Immature natural killer cell (primary cell): Measurements from ENCODE around the gene PPP1R13B. TPM values are rescaled to one million over a fixed set of nuclear protein-coding genes. Genes with fewer than 3 reads are reported as not detected.
A peak's percentile ranks its signal among the peaks of the same experiment; 100 is the strongest.

Experiments
- DNase-seq, 3 donors: peaks; one replicate each; pipeline ENCODE4 v3.0.0; 2022; ENCODE audit warnings: mixed read lengths in 1 of 3
- H3K27ac Mint-ChIP-seq, 6 donors: one replicate each; pipeline ENCODE4 v1.8.0; 2020; ENCODE audit warnings: mixed read lengths in 6 of 6, mild to moderate bottlenecking in 5 of 6, inconsistent platforms in 4 of 6, moderate library complexity in 3 of 6
- H3K27me3 Mint-ChIP-seq, 3 donors: one replicate each; pipeline ENCODE4 v1.8.0; 2020 to 2021; ENCODE audit warnings: low read depth in 3 of 3, mild to moderate bottlenecking in 3 of 3, mixed read lengths in 3 of 3, moderate library complexity in 3 of 3, inconsistent platforms in 1 of 3
- H3K36me3 Mint-ChIP-seq, 3 donors: one replicate each; pipeline ENCODE4 v1.8.0; 2020; ENCODE audit warnings: mixed read lengths in 3 of 3, inconsistent platforms in 2 of 3, mild to moderate bottlenecking in 2 of 3
- H3K4me1 Mint-ChIP-seq, 2 donors: one replicate each; pipeline ENCODE4 v1.8.0; 2020; ENCODE audit warnings: inconsistent platforms in 2 of 2, mild to moderate bottlenecking in 2 of 2, mixed read lengths in 2 of 2, moderate library complexity in 1 of 2
- H3K4me3 Mint-ChIP-seq, 5 donors: one replicate each; pipeline ENCODE4 v1.8.0; 2020; ENCODE audit warnings: mild to moderate bottlenecking in 5 of 5, mixed read lengths in 5 of 5, inconsistent platforms in 3 of 5, moderate library complexity in 3 of 5
- H3K9me3 Mint-ChIP-seq, 6 donors: one replicate each; pipeline ENCODE4 v1.8.0; 2020; ENCODE audit warnings: mild to moderate bottlenecking in 6 of 6, mixed read lengths in 6 of 6, inconsistent platforms in 4 of 6, moderate library complexity in 3 of 6
- polyA plus RNA-seq, 3 donors: library from polyadenylated mRNA; unstranded; fragments of 300-500 nt; fragmentation: Illumina TruSeq; gene quantifications; one replicate each; pipeline ENCODE4 v1.2.3, GENCODE V29; 2021

Gene PPP1R13B
- polyA plus RNA-seq, 3 donors from 2014 or later = 0.85 to 6.7 (median 4.1) TPM

DNA sequence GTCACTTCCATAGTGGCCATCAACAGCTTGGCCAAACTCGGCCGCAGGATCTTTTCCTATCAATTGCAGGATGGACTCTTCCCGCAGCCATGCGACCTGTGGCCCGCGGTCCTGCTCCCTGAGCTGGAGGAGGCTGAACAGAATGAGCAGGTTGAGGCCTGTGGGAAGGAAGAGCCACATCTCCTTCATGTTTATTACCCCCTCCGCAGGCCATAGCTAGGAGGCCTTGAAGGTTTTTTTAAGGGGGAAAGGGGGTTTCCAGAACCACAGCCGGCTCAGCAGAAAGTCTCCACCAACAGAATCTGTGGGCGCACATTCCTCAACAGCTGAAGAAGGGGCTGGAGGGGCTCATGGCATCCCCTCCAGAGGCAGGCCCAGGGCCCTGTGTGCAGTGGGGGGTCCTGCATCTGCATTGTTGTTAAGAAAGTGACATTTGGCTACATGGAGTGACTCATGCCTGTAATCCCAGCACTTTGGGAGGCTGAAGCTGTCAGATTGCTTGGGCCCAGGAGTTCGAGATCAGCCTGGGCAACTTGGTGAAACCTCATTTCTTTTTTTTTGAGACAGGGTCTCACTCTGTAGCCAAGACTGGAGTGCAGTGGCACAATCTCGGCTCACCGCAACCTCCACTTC is 25.2 kb upstream of the PPP1R13B start:
- Mint-ChIP-seq H3K4me3 (peak overlapping the region; percentile 69 to 83 (median 74)), H3K36me3 (no peaks in the 10 kb centered on the region), H3K27me3 (peaks cover 0 to 2% (median 0%) of the 10 kb centered on the region in 3 donors), H3K9me3 (no peaks in the 10 kb centered on the region), H3K27ac (peak overlapping the region in 3 of 6 donors; percentile 35 to 55 (median 42)), H3K4me1 (peaks cover 6 to 8% of the 10 kb centered on the region in 2 donors)
- DNase-seq = peak in 2 of 3 donors; percentile 10 to 17

DNA sequence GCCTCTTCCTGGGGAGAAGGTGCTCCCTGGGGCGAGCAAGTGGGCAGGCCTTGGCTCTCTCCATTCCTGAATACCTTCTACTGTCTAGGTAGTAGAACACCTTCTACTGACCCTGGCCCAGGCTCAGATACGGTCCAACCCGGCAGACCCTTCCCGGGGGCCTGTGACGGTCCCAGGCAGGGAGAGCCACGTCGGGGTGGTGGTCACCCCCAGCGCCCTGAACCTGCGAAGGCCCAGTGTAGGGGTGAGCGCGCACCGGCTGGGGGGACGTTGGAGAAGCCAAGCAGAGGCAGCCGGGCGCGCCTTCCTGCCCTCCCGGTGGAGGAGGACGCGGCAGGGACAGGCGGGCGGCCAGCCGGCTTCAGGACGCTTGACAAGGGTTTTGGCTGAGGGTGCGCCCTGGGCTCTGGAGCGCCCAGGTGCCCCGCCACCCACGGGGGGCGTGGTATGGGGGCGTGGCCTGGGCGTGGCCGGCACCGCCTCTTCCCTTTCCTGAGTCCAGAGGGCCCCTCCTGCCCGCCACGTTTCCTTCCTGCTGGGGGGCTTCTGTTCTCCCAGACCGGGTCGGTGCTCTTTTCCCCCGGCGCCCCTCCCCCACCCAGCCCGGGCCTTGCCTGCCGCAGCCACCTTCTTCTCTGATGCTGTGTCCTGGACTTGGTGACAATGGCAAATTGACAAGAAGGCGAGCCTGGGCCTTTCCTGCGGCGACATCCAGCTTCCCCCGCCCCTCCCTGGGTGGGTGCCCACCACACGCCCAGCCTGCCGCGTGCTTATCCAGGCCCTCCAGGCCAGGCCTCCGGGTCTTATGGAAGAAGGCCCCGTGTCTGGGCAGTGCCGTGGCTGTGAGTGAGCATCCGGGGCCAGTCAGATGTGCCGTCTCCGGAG is 24.5 kb upstream of the PPP1R13B start:
- no peaks in the 10 kb centered on the region for H3K36me3 Mint-ChIP-seq
- DNase-seq = peak; percentile 37 to 50 (median 46)
- H3K4me3 Mint-ChIP-seq = peak overlapping the region; percentile 69 to 83 (median 74)
- H3K27ac Mint-ChIP-seq = peak overlapping the region in 2 of 6 donors; percentile 42 to 55
- peaks cover 0 to 3% (median 0%) of the 10 kb centered on the region in 3 donors for H3K27me3 Mint-ChIP-seq
- H3K9me3 Mint-ChIP-seq = no peaks in the 10 kb centered on the region
- H3K4me1 Mint-ChIP-seq = peaks cover 6 to 8% of the 10 kb centered on the region in 2 donors

DNA sequence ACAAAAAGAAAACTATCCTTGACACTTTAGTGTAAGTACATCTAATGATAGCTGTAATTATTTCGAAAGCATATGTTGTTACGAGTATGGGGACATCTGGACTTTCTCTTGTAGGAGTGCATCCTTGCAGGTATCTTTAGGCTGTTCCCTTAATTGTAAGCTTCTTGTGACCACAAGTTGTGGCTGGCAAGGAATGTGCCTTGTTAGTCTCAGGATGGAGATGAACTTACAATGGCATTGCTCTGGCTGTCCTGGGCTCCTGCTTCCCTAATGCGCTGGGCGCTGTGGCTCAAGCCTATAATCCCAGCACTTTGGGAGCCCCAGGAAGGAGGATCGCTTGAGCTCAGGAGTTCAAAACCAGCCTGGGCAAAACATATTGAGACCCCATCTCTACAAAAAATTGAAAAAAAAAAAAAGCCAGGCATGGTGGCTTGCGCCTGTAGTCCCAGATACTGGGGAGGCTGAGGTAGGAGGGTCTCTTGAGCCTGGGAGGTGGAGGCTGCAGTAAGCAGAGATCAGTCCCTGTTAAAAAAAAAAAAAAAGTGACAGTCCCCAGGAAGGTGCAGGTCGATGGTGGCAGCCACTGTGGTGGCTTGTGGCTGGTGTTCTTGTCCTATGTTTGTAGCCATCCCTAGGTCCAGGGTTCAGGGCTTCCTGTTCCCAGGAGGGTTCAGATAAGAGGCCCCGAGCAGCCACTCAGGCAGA is 23.7 kb upstream of the PPP1R13B start:
- DNase-seq = no peak
- Mint-ChIP-seq H3K36me3 (no peaks in the 10 kb centered on the region), H3K9me3 (no peaks in the 10 kb centered on the region), H3K27ac (no peak overlapping the region), H3K27me3 (peaks cover 0 to 3% (median 0%) of the 10 kb centered on the region in 3 donors), H3K4me1 (peaks cover 6 to 8% of the 10 kb centered on the region in 2 donors), H3K4me3 (peak overlapping the region in 4 of 5 donors; percentile 35 to 66 (median 40))

GRCh38 chr14:103870144-103870876 is 22.9 kb upstream of the PPP1R13B start:
- H3K4me3 Mint-ChIP-seq = no peak overlapping the region
- H3K4me1 Mint-ChIP-seq = peaks cover 6 to 8% of the 10 kb centered on the region in 2 donors
- H3K27ac Mint-ChIP-seq = peak overlapping the region in 1 of 6 donors; percentile 0
- H3K36me3 Mint-ChIP-seq = no peaks in the 10 kb centered on the region
- no peak for DNase-seq
- peaks cover 0 to 3% (median 0%) of the 10 kb centered on the region in 3 donors for H3K27me3 Mint-ChIP-seq
- no peaks in the 10 kb centered on the region for H3K9me3 Mint-ChIP-seq

DNA sequence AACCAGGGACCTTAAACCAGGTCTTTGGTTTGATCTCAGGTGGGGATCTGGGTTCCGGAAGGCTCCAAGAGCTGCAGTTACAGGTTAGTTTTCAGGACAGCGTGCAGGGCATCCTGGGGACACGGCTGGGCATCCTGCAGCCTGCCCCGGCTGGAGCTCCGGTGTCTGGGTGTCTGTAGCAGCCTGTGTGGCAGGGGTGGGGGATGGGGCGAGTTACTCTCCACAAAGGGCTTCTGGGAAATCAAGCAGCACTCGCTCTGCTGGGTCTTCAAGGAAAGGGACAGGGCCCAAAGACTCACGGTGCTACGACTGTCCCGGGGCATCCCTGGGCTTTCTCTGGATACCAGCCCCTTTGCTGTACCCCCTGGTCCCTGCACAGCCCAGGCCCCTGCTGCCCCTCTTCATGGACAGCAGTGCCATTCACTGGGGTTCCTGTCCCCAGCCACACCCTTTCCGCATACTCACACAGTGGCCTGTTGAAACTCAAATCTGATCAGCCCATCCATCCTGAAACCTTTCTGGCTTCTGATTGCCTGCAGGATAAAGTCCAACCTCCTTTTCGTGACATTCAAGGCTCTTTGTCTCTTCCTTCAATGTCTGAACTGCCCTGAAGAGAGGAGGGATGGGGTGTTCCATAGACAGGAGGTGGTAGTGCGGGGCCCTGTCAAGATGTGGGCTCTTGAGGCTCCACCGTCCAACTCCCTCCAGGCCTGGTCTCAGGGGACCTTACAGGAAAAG is 22.2 kb upstream of the PPP1R13B start:
- no peak for DNase-seq
- Mint-ChIP-seq H3K36me3 (no peaks in the 10 kb centered on the region), H3K4me1 (peaks cover 6 to 7% of the 10 kb centered on the region in 2 donors), H3K4me3 (no peak overlapping the region), H3K27me3 (peaks cover 0 to 2% (median 0%) of the 10 kb centered on the region in 3 donors), H3K27ac (no peak overlapping the region), H3K9me3 (no peaks in the 10 kb centered on the region)

DNA sequence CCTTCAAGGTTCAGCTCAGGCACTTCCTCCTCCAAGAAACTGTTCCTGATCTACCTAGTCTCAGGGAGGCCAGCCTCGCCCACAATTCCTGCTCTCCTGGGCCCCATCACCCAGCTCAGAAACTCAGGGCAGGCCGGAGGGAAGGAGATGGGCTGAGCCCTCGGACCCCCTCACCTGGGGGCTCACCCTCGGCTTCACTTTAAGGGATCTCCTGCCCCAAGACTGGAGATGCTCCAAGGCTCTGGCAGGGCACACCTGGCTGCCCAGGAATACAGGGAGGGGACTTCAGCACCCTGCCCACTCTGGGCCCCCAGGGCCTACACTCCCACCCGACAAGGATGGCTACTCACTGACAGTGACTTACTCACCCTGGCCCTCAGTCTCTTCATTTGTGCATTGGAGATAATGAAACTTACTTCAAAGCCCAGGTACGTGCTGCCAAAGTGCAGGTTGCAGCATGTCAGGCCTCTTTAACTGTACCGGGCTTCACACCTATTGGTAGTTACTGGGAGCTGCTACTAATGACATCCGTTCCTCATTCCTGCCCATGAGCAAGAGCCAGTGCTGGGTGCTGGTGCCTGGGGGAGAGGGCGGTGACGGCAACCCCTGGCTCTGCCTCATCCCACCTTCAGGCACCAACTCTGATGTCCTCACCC is 21.0 kb upstream of the PPP1R13B start:
- H3K36me3 Mint-ChIP-seq = no peaks in the 10 kb centered on the region

DNA sequence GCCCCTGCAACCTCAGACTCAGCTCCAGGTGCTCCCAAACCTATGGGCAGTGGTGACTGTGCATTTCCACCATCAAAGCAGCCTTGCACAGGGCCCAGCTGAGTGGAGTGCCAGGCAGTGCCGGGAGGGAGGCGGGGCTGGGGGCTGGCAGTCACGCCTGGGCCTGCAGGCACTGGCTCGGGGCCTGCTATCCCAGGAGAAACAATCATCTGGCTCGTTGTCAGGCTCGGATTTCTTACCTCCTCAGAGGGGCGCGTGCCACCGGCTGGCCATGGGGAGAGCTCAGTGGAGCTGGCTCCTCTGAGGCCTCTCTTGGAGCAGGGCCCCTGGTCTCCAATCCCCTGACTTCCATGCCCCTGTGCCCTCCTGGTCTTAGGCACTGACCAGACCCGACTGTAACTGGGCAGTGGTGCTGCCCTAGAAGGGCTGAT is 20.2 kb upstream of the PPP1R13B start:
- H3K27me3 Mint-ChIP-seq = peaks cover 0 to 2% (median 1%) of the 10 kb centered on the region in 3 donors

More for the DNA sequence above, 21.0 kb upstream of the PPP1R13B start:
- no peak overlapping the region for H3K4me3 Mint-ChIP-seq
- peaks cover 0 to 2% (median 0%) of the 10 kb centered on the region in 3 donors for H3K27me3 Mint-ChIP-seq
- no peaks in the 10 kb centered on the region for H3K9me3 Mint-ChIP-seq
- no peak overlapping the region for H3K27ac Mint-ChIP-seq
- no peak for DNase-seq
- peaks cover 6 to 7% of the 10 kb centered on the region in 2 donors for H3K4me1 Mint-ChIP-seq

DNA sequence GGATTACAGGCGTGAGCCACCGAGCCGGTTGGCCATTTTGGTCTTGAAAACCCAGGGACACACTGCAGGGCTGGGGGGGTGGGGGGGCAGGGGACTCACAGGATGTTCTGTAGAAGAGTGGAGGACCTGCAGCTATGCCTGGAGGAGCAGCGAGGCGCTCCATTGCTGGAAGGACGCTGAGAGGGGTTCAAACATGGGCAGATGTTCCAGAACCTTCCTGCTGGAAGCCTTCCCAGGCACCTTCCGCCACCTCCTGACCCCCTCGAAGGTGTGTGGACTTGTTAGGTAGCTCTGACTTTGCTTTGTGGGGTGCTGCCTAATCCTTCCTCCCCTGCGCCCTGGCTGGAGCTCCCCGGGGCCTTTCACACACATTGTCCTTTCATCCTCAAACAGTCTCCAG is 19.6 kb upstream of the PPP1R13B start:
- no peak overlapping the region for H3K27ac Mint-ChIP-seq
- H3K27me3 Mint-ChIP-seq = peaks cover 0 to 2% (median 1%) of the 10 kb centered on the region in 3 donors
- H3K4me3 Mint-ChIP-seq = no peak overlapping the region
- H3K36me3 Mint-ChIP-seq = no peaks in the 10 kb centered on the region
- H3K4me1 Mint-ChIP-seq = peaks cover 0 to 1% of the 10 kb centered on the region in 2 donors
- no peaks in the 10 kb centered on the region for H3K9me3 Mint-ChIP-seq
- DNase-seq = no peak

More for the DNA sequence above, 20.2 kb upstream of the PPP1R13B start:
- H3K36me3 Mint-ChIP-seq = no peaks in the 10 kb centered on the region
- DNase-seq = no peak
- no peak overlapping the region for H3K4me3 Mint-ChIP-seq
- no peak overlapping the region for H3K27ac Mint-ChIP-seq
- H3K4me1 Mint-ChIP-seq = peaks cover 4 to 6% of the 10 kb centered on the region in 2 donors
- H3K9me3 Mint-ChIP-seq = no peaks in the 10 kb centered on the region

DNA sequence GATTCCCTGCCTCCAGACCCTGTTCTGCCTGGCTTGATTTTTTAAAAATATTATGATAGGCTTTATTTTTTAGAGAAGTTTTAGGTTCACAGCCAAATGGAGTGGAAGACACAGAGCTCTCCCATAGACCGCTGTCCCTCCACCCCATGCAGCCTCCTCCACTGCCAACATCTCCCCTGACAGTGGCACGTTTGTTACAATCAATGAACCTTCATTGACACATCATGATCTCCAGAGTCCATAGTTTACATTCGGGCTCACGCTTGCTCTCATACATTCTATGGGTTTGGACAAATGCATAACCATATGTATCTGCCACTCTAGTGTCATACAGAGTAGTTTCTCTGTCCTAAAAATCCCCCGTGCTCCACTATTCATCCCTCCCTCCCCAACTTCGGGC is 15.9 kb upstream of the PPP1R13B start:
- Mint-ChIP-seq H3K27me3 (peaks cover 0 to 4% (median 2%) of the 10 kb centered on the region in 3 donors), H3K4me1 (no peaks in the 10 kb centered on the region), H3K36me3 (no peaks in the 10 kb centered on the region), H3K9me3 (no peaks in the 10 kb centered on the region), H3K4me3 (no peak overlapping the region), H3K27ac (no peak overlapping the region)
- no peak for DNase-seq

DNA sequence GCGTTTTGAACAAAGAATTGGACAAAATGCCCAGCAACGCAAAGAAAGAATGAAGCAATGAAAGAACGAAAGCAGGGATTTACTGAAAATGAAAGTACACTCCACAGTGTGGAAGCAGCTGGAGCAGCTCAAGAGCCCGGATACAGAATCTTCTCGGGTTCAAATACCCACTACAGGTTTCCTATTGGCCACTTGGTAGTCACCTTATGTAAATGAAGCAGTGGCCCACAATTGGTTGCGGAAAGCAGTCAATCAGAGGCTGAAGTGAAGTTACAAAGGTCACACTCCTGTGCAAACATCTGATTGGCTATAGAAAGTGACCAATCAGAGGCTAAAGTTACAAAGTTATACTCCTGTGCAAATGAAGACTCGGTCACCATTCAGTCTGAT is 15.0 kb upstream of the PPP1R13B start:
- no peak for DNase-seq
- H3K27me3 Mint-ChIP-seq = peaks cover 0 to 4% (median 2%) of the 10 kb centered on the region in 3 donors
- no peaks in the 10 kb centered on the region for H3K36me3 Mint-ChIP-seq
- H3K4me3 Mint-ChIP-seq = no peak overlapping the region
- no peaks in the 10 kb centered on the region for H3K4me1 Mint-ChIP-seq
- no peak overlapping the region for H3K27ac Mint-ChIP-seq
- H3K9me3 Mint-ChIP-seq = no peaks in the 10 kb centered on the region

- peak overlapping the region in 1 of 6 donors; percentile 19 for H3K27ac Mint-ChIP-seq
- H3K36me3 Mint-ChIP-seq = no peaks in the 10 kb centered on the region
- no peaks in the 10 kb centered on the region for H3K9me3 Mint-ChIP-seq
- H3K4me1 Mint-ChIP-seq = no peaks in the 10 kb centered on the region
- DNase-seq = no peak
- no peak overlapping the region for H3K4me3 Mint-ChIP-seq
- H3K27me3 Mint-ChIP-seq = peaks cover 0 to 4% (median 0%) of the 10 kb centered on the region in 3 donors
These were observed 14.3 kb upstream of the PPP1R13B start for GRCh38 chr14:103861413-103862392.
